SK-N-SH treated with all-trans-retinoic acid at 6 μM for 48 hours (cell line): ENCODE measurements around the gene GBX1.

ENCODE experiments used
- ARNTL ChIP-seq: fragments of 450-650 bp; formaldehyde crosslinking; IDR thresholded peaks from 2 replicates; pipeline ENCODE4 v1.5.0; 2020; ENCODE audit warnings: low read depth, mild to moderate bottlenecking, moderate library complexity, borderline replicate concordance
- BACH2 ChIP-seq: fragments of 250-450 bp; sonication (Bioruptor Pico); IDR thresholded peaks from 2 replicates; pipeline ENCODE4 v1.9.0; 2021; ENCODE audit warnings: mild to moderate bottlenecking, borderline replicate concordance
- CSRNP3 ChIP-seq: fragments of 250-450 bp; sonication (Bioruptor Pico); IDR thresholded peaks from 2 replicates; pipeline ENCODE4 v1.5.1; 2021; ENCODE audit warnings: mild to moderate bottlenecking, moderate library complexity
- GLIS3 ChIP-seq: fragments of 250-450 bp; sonication (Bioruptor Pico); IDR thresholded peaks from 2 replicates; pipeline ENCODE4 v1.5.0; 2020; ENCODE audit warnings: mild to moderate bottlenecking, moderate library complexity
- ISL1 ChIP-seq: fragments of 250-450 bp; sonication (Bioruptor Pico); IDR thresholded peaks from 2 replicates; pipeline ENCODE4 v2.1.2; 2022; ENCODE audit warnings: mild to moderate bottlenecking, moderate library complexity
- TCF4 ChIP-seq: fragments of 250-450 bp; sonication (Bioruptor Pico); IDR thresholded peaks from 2 replicates; pipeline ENCODE4 v1.8.0; 2021; ENCODE audit warnings: mild to moderate bottlenecking, moderate library complexity, borderline replicate concordance
- TOX ChIP-seq: fragments of 250-450 bp; sonication (Bioruptor Pico); IDR thresholded peaks from 2 replicates; pipeline ENCODE4 v1.8.0; 2021; ENCODE audit warnings: mild to moderate bottlenecking, moderate library complexity, borderline replicate concordance
- TSHZ2 ChIP-seq: fragments of 250-450 bp; sonication (Bioruptor Pico); IDR thresholded peaks from 2 replicates; pipeline ENCODE4 v1.5.0; 2020; ENCODE audit warnings: mild to moderate bottlenecking, moderate library complexity
- ZC3H10 ChIP-seq: fragments of 250-450 bp; sonication (Bioruptor Pico); IDR thresholded peaks from 2 replicates; pipeline ENCODE4 v1.5.1; 2021; ENCODE audit warnings: mild to moderate bottlenecking, moderate library complexity
- ZFP3 ChIP-seq: fragments of 250-450 bp; sonication (Bioruptor Pico); IDR thresholded peaks from 2 replicates; pipeline ENCODE4 v1.5.0; 2020; ENCODE audit warnings: mild to moderate bottlenecking, moderate library complexity
- ZNF70 ChIP-seq: fragments of 450-650 bp; formaldehyde crosslinking; IDR thresholded peaks from 2 replicates; pipeline ENCODE4 v1.5.0; 2020; ENCODE audit warnings: mild to moderate bottlenecking, moderate library complexity
- ZNF8 ChIP-seq: fragments of 450-650 bp; formaldehyde crosslinking; IDR thresholded peaks from 2 replicates; pipeline ENCODE4 v1.5.0; 2020; ENCODE audit warnings: mild to moderate bottlenecking, moderate library complexity
- TF ChIP-seq, protein P1 (sequence below): fragments of 250-450 bp; sonication (Bioruptor Pico); IDR thresholded peaks from 2 replicates; pipeline ENCODE4 v1.8.0; 2020; ENCODE audit warnings: mild to moderate bottlenecking, moderate library complexity, borderline replicate concordance
- TF ChIP-seq, protein P2 (sequence below): fragments of 250-450 bp; sonication (Bioruptor Pico); IDR thresholded peaks from 2 replicates; pipeline ENCODE4 v1.8.0; 2021; ENCODE audit warnings: low read depth, mild to moderate bottlenecking, moderate library complexity, borderline replicate concordance

DNA sequence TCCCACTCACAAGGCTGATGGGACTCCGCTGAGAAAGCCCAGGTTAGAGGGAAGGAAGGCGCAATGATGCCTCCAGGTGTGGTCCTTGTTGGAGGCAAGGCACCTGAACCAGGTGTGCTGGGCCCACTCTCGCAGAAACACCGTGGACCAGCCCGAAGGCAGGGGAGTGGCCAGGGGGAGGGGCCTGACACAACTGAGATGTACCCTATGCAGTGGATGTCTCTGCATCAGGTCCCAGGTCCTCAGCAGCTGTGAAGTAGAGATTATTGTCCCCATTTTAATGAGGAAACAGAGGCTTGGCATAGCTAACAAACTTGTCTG, 32.0 kb downstream of the GBX1 start:
- no peak for TF ChIP-seq ZNF70 (CRISPR knock-in tag)
- TF ChIP-seq TSHZ2: no peak
- TF ChIP-seq ISL1 (CRISPR knock-in tag): no peak
- no peak for TF ChIP-seq BACH2
- no peak for TF ChIP-seq ZFP3
- TF ChIP-seq CSRNP3 (CRISPR knock-in tag): no peak
- TF ChIP-seq, protein P1, sequence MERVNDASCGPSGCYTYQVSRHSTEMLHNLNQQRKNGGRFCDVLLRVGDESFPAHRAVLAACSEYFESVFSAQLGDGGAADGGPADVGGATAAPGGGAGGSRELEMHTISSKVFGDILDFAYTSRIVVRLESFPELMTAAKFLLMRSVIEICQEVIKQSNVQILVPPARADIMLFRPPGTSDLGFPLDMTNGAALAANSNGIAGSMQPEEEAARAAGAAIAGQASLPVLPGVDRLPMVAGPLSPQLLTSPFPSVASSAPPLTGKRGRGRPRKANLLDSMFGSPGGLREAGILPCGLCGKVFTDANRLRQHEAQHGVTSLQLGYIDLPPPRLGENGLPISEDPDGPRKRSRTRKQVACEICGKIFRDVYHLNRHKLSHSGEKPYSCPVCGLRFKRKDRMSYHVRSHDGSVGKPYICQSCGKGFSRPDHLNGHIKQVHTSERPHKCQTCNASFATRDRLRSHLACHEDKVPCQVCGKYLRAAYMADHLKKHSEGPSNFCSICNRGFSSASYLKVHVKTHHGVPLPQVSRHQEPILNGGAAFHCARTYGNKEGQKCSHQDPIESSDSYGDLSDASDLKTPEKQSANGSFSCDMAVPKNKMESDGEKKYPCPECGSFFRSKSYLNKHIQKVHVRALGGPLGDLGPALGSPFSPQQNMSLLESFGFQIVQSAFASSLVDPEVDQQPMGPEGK: no peak
- TF ChIP-seq, protein P2, sequence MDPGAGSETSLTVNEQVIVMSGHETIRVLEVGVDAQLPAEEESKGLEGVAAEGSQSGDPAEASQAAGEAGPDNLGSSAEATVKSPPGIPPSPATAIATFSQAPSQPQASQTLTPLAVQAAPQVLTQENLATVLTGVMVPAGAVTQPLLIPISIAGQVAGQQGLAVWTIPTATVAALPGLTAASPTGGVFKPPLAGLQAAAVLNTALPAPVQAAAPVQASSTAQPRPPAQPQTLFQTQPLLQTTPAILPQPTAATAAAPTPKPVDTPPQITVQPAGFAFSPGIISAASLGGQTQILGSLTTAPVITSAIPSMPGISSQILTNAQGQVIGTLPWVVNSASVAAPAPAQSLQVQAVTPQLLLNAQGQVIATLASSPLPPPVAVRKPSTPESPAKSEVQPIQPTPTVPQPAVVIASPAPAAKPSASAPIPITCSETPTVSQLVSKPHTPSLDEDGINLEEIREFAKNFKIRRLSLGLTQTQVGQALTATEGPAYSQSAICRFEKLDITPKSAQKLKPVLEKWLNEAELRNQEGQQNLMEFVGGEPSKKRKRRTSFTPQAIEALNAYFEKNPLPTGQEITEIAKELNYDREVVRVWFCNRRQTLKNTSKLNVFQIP (CRISPR knock-in tag): no peak
- no peak for TF ChIP-seq ZNF8 (CRISPR knock-in tag)
- TF ChIP-seq ZC3H10 (CRISPR knock-in tag): no peak
- no peak for TF ChIP-seq GLIS3 (CRISPR knock-in tag)
- TF ChIP-seq ARNTL (CRISPR knock-in tag): no peak
- no peak for TF ChIP-seq TCF4 (CRISPR knock-in tag)
- TF ChIP-seq TOX (CRISPR knock-in tag): no peak
